GM18951 (cell line): ENCODE results near the gene FAM241A.

Experiments
- POLR2A ChIP-seq: IDR thresholded peaks from 4 replicates; pipeline ENCODE4 v1.6.1; 2011; ENCODE audit warnings: mild to moderate bottlenecking; ENCODE audit not compliant: insufficient read length, insufficient read depth; ENCODE audit errors: extremely low read depth
- in situ Hi-C: fragments of 300-500 bp; cut with MboI; formaldehyde crosslinking; loops from one replicate; pipeline ENCODE4 v1.12.0; 2022; ENCODE audit warnings: low sequenced_read_pairs, mixed read lengths, inconsistent platforms; ENCODE audit not compliant: unreplicated experiment

The FAM241A gene

DNA sequence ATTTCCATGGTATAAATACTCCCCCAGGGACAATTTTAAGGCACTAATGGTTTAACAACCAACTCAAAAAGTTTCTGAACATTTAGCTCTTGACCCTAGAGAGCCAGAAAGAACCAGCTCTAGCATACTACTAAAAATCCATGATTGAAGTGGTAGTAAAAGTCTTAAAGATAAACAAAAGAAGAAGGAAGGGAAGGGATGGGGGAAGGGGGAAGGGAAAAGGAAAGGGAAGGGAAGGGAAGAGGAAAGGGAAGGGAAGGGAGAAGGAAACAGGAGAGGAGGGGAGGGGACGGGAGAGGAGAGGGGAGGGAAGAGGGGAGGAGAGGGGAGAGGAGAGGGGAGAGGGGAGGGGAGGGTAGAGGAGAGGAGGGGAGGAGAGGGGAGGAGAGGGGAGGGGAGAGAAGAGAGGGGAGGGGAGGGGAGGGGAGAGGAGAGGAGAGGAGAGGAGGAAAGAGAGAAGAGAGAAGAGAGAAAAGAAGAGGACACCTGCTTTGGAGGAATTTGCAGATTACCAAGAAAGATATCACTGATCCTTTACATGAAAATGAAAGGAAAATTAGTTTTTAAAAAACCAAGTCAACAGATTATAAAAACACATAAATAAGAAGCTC is 26.4 kb upstream of the FAM241A start:
- in situ Hi-C loops: no loop called here
- TF ChIP-seq POLR2A: no peak

DNA sequence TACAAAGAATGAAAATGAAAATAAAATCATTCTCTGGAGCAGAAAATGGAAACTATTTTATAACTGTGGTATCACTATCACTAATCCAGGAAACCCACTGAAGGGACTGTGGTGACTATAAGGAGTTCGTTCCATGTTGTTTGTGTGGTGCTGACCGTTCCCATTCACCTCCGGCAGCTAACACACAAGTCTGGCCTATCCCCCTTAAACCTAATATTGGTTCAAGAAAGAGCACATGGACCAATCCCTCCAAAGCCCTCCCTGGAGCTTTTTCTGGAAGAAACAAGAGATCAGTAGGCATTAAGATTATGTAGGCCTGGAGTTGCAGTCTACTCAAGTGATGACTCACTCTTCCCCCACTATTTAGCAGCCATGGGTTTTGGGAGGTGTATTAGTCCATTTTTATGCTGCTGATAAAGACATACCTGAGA is 25.9 kb upstream of the FAM241A start:
- in situ Hi-C loops: no loop called here

DNA sequence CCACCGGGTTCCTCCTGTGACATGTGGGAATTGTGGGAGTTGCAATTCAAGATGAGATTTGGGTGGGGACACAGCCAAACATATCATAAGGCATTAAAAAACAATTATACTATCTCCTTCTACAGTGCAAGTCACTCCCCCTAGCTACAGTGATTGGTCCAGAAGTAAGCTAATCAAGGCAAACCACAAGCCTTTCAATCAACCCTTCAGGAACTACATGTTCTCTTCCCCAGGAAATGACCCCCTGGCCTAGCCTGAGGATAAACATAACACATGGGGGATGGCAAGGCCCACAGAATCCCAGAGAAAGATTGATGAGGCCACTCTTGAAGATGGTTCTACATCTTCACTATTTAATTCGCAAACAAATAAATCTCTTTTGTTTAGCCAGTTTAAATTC is 25.2 kb upstream of the FAM241A start:
- no peak for TF ChIP-seq POLR2A
- in situ Hi-C loops: no loop called here

More for the DNA sequence above, 25.9 kb upstream of the FAM241A start:
- no peak for TF ChIP-seq POLR2A

DNA sequence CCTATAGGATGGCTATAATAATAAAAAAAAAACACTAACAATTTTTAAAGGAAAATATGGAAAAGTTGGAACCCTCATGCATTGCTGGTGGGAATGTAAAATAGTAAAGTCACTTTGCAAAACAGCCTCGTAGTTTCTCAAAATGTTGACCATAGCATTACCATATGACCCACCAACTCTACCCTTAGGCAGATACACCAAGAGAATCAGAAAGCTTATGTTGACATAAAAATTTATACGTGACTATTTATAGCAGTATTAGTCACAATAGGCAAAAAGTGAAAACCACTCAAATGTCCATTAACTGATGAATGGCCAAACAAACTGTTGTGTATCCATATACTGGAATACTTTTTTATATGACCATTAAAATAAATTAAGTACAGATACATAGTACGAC is 19.8 kb upstream of the FAM241A start:
- no peak for TF ChIP-seq POLR2A
- in situ Hi-C loops: no loop called here

DNA sequence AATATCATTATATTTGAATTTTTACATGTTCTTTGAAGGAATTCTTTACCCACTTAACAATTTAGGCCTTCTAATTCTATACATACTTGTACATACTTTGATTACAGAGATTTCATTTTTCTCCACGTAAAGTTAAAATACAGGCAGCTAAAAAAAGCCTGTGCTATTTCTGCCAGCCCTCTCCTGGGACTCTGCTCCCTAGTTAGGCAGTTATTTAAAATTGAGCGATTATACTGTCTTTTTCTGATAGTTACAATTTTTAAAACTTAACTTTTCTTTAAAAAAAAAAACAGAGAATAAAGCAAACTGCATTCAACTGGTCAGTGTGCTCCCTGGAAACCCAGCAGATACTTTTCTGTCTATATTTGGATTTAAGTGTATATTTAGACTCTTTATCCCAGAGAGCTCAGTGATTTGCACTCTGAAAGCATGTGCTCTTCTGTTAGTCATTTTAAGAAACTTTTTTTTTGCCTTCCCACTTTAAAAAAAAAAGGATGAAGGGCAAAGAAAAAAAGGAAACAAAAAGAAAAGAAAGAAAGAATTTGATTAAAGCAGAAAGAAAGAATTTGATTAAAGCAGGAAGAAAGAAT is 18.1 kb upstream of the FAM241A start:
- in situ Hi-C loops: no loop called here
- TF ChIP-seq POLR2A: no peak

DNA sequence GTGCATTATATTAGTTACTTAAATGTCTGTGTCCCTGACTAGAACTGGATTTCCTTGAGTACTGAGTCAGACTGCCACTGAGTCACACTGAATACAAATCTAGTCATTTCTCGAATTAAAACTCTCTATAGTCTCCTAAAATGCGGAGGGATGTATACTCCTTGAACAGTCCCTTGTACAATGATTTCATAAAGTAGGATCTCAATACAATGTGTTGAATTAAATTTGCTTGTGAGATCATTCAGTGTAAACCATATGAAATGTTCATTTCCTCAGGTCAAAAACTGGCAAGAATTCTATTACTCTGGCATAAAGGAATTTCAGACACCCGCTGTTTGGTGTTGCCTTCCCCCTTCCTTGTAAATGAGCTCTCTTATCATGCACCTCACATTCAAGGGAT is 17.5 kb upstream of the FAM241A start:
- in situ Hi-C loops: no loop called here
- no peak for TF ChIP-seq POLR2A

DNA sequence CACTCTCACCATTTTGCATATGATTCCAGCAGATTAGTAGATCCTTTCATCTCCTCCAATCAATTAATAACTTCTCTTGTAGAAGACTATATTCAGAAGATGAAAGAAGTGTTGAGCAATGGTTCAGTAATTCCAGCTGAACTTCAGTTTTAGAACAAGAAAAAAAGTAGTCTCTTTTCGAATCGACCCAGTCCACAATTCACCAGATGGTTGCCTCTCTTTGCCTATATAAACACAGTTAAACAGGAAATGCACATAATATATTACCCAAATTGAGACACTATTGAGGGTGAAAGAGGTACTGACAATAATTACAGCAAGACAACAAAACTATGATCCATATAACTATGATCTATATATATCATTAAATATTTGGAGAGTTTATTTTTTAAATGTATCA is 16.8 kb upstream of the FAM241A start:
- no peak for TF ChIP-seq POLR2A
- in situ Hi-C loops: no loop called here

DNA sequence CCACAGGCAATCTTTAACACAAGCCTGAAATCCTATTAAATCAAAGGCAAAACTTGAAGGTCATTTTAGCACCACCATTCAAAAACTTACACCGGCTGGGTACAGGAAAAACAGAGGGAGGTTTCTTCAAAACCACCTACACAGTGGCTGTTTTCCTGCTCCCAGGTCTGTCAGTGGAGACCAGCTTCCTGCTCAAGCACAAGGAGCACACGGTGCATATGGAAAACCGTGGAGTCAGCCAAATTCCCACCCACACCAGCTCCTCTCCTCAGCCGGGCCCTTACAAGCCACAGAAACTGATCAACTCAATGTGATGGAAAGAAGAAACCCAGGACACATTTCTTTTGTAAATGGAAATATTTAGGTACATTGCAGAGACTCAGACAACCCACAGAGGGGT is 14.3 kb upstream of the FAM241A start:
- TF ChIP-seq POLR2A: no peak
- in situ Hi-C loops: no loop called here

DNA sequence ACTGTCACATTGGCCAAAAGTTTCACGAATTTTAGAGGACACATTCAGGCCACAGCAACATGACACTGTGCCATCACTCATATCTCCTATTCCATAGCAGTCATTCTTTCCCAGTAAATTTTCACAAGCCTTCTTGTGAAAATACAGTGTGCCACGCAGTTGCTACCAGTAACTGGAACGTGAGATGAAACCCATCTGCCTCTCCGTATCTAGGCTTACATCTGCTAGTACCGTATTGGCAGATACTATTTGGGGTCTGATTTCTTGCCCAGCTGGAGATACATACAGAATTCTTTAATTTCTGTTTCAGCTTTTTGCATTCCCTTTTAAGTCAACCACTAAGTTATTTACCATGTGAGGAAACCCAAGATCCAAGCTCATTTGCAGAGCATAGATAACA is 8.7 kb upstream of the FAM241A start:
- TF ChIP-seq POLR2A: no peak
- in situ Hi-C loops: no loop called here

DNA sequence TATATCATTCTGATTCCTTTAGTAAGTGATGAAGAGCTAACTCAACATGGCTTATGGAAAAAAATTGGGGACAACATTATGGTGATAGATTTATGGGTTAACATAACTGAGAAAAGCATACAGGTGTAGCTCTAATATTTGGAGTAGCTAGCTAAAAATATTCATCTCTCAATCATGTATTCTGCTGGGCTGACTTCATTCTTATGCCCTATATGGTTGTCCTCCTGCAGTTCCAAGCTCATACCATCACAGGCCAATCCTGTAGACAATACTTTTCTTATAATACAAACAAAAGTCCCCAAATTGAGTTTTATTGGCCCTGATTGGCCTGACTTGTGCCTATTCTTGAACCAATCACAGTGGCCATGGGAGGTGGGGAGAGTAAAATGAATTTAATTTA is 6.7 kb upstream of the FAM241A start:
- in situ Hi-C loops: no loop called here
- TF ChIP-seq POLR2A: no peak

DNA sequence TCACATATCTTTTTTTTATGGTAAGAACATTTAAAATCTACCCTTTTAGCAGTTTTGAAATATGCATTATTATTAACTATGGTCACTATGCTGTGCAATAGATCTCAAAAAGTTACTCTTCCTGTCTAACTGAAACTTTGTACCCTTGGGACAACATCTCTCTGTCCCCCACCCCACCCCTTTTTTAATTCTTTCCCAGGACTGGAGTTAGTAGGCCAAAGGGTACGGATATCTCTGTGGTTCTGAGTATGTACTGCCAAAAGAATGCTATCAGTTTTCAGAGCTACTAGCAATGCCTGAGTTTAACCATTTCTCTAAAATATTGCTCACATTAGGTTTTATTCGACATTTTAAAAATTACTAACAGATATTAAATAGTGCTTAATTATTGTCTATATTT is 4.7 kb upstream of the FAM241A start:
- in situ Hi-C loops: no loop called here
- no peak for TF ChIP-seq POLR2A

DNA sequence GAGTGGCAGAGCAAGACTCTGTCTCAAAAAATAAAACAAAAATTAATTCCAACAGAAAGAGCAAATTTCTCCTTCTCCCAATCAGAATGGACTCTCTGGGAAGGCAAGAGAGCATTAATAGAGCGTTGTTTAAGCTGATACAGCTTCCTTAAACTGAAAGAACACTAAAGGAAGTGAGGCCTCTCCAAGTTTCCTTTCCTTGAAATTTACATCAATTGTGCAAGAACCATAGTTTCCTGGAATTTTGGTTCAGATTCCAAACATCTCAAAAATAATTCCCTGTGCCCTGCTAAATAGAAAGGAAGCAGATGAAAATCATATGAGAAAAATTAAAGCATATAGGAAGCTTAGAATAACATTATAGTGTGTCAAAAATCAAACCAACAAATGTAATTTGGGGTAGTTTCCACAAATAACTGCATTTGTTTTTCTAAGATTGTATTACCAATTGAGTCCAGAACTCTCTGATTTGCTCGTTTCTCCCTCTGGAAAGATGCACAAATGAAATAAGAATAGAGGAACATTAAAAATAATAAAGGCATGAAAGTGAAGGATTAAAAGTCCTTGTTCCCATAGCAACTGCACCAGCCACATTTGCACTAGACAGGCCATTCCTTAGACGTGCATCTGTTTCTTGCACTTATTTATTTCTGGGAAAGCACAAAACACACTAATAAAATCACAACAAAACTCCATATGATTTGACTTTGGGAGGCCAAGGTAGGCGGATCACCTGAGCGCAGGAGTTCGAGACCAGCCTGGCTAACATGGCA is 3.7 kb upstream of the FAM241A start:
- no peak for TF ChIP-seq POLR2A
- in situ Hi-C loops: no loop called here

DNA sequence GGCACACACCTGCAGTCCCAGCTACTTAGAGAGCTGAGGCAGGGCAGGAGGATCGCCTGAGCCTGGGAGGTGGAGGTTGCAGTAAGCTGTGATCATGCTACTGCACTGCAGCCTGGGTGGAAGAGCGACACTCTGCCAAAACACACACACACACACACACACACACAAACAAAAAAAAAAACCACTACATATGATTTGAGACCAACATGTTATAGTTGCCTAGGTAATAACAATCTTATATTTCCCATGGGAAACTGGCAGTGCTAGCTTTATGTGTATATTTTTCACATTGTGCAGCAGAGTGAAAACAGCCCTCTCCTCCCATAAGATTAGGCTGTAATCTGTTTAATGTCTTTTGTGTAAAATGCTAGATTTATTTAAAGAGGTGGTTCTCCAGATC is 3.1 kb upstream of the FAM241A start:
- in situ Hi-C loops: no loop called here
- TF ChIP-seq POLR2A: no peak

DNA sequence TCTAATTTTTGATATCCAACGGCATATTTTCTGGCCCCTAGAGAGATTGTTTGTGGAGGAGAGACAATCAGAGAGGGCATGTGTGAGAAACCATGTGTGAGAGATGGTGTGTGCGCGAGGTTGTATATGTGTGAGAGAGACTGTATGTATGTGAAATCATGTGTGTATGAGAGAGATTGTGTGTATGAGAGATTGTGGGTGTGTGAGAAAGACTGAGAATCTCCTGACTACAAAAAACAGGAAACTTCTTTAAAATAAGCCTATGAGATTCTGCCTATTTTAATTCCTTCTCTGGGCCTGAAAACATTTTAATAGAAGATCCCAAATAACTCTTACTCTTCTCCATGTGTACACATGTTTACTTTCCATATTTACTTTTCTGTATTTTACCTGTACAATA is 1.5 kb upstream of the FAM241A start:
- no peak for TF ChIP-seq POLR2A
- in situ Hi-C loops: no loop called here
